WTC11 (cell line): ENCODE measurements around the gene PSME2. TPM values are rescaled to one million over a fixed set of nuclear protein-coding genes. Genes with fewer than 3 reads are reported as not detected.

Experiments used
- ATAC-seq: fragments of 200-7000 bp; cut with Tn5 transposase; 2 replicates; pipeline ENCODE4 v1.10.0; 2021; ENCODE audit warnings: mild to moderate bottlenecking, moderate library complexity
- CTCF ChIA-PET: fragments of 300-600 bp; sonication (Branson Sonifier 250); formaldehyde crosslinking; loops from one replicate; lab custom pipeline; 2021; ENCODE audit warnings: antibody characterized with exemption; lab: Charles Lee
- POLR2A ChIA-PET: fragments of 350-600 bp; sonication (Branson Sonifier 250); formaldehyde crosslinking; loops from one replicate; lab custom pipeline; 2021; ENCODE audit warnings: antibody characterized with exemption; lab: Charles Lee
- DNase-seq: peaks from one replicate; pipeline ENCODE4 v3.0.0; 2021; ENCODE audit warnings: low spot score
- H3K27ac Mint-ChIP-seq: 2 replicates; pipeline ENCODE4 v1.8.0; 2021; ENCODE audit warnings: mixed read lengths
- H3K27me3 Mint-ChIP-seq: 2 replicates; pipeline ENCODE4 v1.8.0; 2021; ENCODE audit warnings: low read depth, mild to moderate bottlenecking, moderate library complexity, mixed read lengths
- H3K36me3 Mint-ChIP-seq: 2 replicates; pipeline ENCODE4 v1.8.0; 2021; ENCODE audit warnings: mixed read lengths
- H3K4me1 Mint-ChIP-seq: 2 replicates; pipeline ENCODE4 v1.8.0; 2022; ENCODE audit warnings: mixed read lengths
- H3K4me3 Mint-ChIP-seq: 2 replicates; pipeline ENCODE4 v1.8.0; 2021; ENCODE audit warnings: mild to moderate bottlenecking, moderate library complexity, mixed read lengths
- H3K9me3 Mint-ChIP-seq: 2 replicates; pipeline ENCODE4 v1.8.0; 2021; ENCODE audit warnings: mixed read lengths
- ATF3 ChIP-seq: sonication (generic); formaldehyde crosslinking; conservative IDR thresholded peaks from 2 replicates; pipeline ENCODE4 v1.8.1; 2022; ENCODE audit warnings: mild to moderate bottlenecking, missing genetic modification reagents
- ATF6 ChIP-seq: sonication (generic); formaldehyde crosslinking; IDR thresholded peaks from 2 replicates; pipeline ENCODE4 v1.8.1; 2023; ENCODE audit warnings: mild to moderate bottlenecking, missing genetic modification reagents
- CREB1 ChIP-seq: sonication (generic); formaldehyde crosslinking; IDR thresholded peaks from 2 replicates; pipeline ENCODE4 v1.8.0; 2023; ENCODE audit warnings: mild to moderate bottlenecking, missing genetic modification reagents
- CREM ChIP-seq: sonication (generic); formaldehyde crosslinking; IDR thresholded peaks from 2 replicates; pipeline ENCODE4 v1.8.1; 2022; ENCODE audit warnings: mild to moderate bottlenecking, missing genetic modification reagents, moderate library complexity
- EMX1 ChIP-seq: fragments of 250-450 bp; sonication (Bioruptor Pico); IDR thresholded peaks from 2 replicates; pipeline ENCODE4 v1.8.0; 2021; ENCODE audit warnings: mild to moderate bottlenecking
- ETV6 ChIP-seq: sonication (generic); formaldehyde crosslinking; IDR thresholded peaks from 2 replicates; pipeline ENCODE4 v1.8.1; 2022; ENCODE audit warnings: mild to moderate bottlenecking, missing genetic modification reagents
- FOXK1 ChIP-seq: sonication (generic); formaldehyde crosslinking; IDR thresholded peaks from 2 replicates; pipeline ENCODE4 v1.8.0; 2022; ENCODE audit warnings: mild to moderate bottlenecking, moderate library complexity, missing genetic modification reagents
- KAT7 ChIP-seq: sonication (generic); formaldehyde crosslinking; IDR thresholded peaks from 2 replicates; pipeline ENCODE4 v1.8.1; 2023; ENCODE audit warnings: missing genetic modification reagents, mild to moderate bottlenecking, borderline replicate concordance
- MXD4 ChIP-seq: fragments of 250-450 bp; sonication (Bioruptor Pico); IDR thresholded peaks from 2 replicates; pipeline ENCODE4 v1.8.0; 2021; ENCODE audit warnings: mild to moderate bottlenecking, moderate library complexity, borderline replicate concordance
- NFE2L1 ChIP-seq: sonication (generic); formaldehyde crosslinking; IDR thresholded peaks from 2 replicates; pipeline ENCODE4 v1.8.1; 2023; ENCODE audit warnings: missing genetic modification reagents
- RELA ChIP-seq: sonication (generic); formaldehyde crosslinking; IDR thresholded peaks from 2 replicates; pipeline ENCODE4 v1.8.1; 2022; ENCODE audit warnings: missing genetic modification reagents, mild to moderate bottlenecking, borderline replicate concordance
- SMAD3 ChIP-seq: sonication (generic); formaldehyde crosslinking; IDR thresholded peaks from 2 replicates; pipeline ENCODE4 v1.8.0; 2022; ENCODE audit warnings: missing genetic modification reagents, mild to moderate bottlenecking, borderline replicate concordance
- SMAD4 ChIP-seq: sonication (generic); formaldehyde crosslinking; IDR thresholded peaks from 2 replicates; pipeline ENCODE4 v1.8.0; 2022; ENCODE audit warnings: mild to moderate bottlenecking, missing genetic modification reagents
- ZNF317 ChIP-seq: sonication (generic); formaldehyde crosslinking; IDR thresholded peaks from 2 replicates; pipeline ENCODE4 v1.8.1; 2023; ENCODE audit warnings: low read depth, mild to moderate bottlenecking, moderate library complexity, missing genetic modification reagents, borderline replicate concordance
- ZNF423 ChIP-seq: fragments of 250-450 bp; sonication (Bioruptor Pico); IDR thresholded peaks from 2 replicates; pipeline ENCODE4 v2.1.2; 2022; ENCODE audit warnings: mild to moderate bottlenecking, moderate library complexity
- total RNA-seq: library from RNA; stranded (reverse); gene quantifications from 3 replicates; pipeline ENCODE4 v1.2.3, GENCODE V29; 2021
- TF ChIP-seq, protein P1 (sequence below): fragments of 200-600 bp; IDR thresholded peaks from 2 replicates; pipeline ENCODE4 v1.8.0; 2022; ENCODE audit warnings: antibody characterized with exemption
- TF ChIP-seq, protein P2 (sequence below): fragments of 250-450 bp; sonication (Bioruptor Pico); IDR thresholded peaks from 2 replicates; pipeline ENCODE4 v1.9.0; 2021; ENCODE audit warnings: moderate library complexity, mild to moderate bottlenecking, inconsistent platforms, borderline replicate concordance
- TF ChIP-seq, protein P3 (sequence below): sonication (generic); formaldehyde crosslinking; IDR thresholded peaks from 2 replicates; pipeline ENCODE4 v1.8.0; 2023; ENCODE audit warnings: missing genetic modification reagents, mild to moderate bottlenecking, borderline replicate concordance
- TF ChIP-seq, protein P4 (sequence below): sonication (generic); formaldehyde crosslinking; IDR thresholded peaks from 2 replicates; pipeline ENCODE4 v1.8.1; 2023; ENCODE audit warnings: mild to moderate bottlenecking, missing genetic modification reagents

The PSME2 gene
- total RNA-seq, 1 experiment from 2014 or later, result 103 TPM

GRCh38 chr14:24122416-24122815 lies 24.0 kb downstream of the PSME2 start:
- Mint-ChIP-seq H3K9me3 (no peaks in the 10 kb centered on the region), H3K36me3 (peaks cover 47% of the 10 kb centered on the region), H3K4me1 (no peaks in the 10 kb centered on the region), H3K27ac (no peak overlapping the region), H3K4me3 (no peak overlapping the region), H3K27me3 (no peaks in the 10 kb centered on the region)
- TF ChIP-seq SMAD4 (no peak), NFE2L1 (CRISPR knock-in tag) (no peak), MXD4 (CRISPR knock-in tag) (no peak), CREM (CRISPR knock-in tag) (no peak), SMAD3 (CRISPR knock-in tag) (no peak), ETV6 (CRISPR knock-in tag) (no peak), CREB1 (CRISPR knock-in tag) (no peak), ATF6 (CRISPR knock-in tag) (no peak), RELA (CRISPR knock-in tag) (no peak), FOXK1 (no peak), KAT7 (CRISPR knock-in tag) (no peak), ZNF423 (CRISPR knock-in tag) (no peak), ATF3 (CRISPR knock-in tag) (no peak), EMX1 (CRISPR knock-in tag) (no peak), ZNF317 (CRISPR knock-in tag) (no peak)
- TF ChIP-seq, protein P1, sequence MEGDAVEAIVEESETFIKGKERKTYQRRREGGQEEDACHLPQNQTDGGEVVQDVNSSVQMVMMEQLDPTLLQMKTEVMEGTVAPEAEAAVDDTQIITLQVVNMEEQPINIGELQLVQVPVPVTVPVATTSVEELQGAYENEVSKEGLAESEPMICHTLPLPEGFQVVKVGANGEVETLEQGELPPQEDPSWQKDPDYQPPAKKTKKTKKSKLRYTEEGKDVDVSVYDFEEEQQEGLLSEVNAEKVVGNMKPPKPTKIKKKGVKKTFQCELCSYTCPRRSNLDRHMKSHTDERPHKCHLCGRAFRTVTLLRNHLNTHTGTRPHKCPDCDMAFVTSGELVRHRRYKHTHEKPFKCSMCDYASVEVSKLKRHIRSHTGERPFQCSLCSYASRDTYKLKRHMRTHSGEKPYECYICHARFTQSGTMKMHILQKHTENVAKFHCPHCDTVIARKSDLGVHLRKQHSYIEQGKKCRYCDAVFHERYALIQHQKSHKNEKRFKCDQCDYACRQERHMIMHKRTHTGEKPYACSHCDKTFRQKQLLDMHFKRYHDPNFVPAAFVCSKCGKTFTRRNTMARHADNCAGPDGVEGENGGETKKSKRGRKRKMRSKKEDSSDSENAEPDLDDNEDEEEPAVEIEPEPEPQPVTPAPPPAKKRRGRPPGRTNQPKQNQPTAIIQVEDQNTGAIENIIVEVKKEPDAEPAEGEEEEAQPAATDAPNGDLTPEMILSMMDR, result no peak
- TF ChIP-seq, protein P2, sequence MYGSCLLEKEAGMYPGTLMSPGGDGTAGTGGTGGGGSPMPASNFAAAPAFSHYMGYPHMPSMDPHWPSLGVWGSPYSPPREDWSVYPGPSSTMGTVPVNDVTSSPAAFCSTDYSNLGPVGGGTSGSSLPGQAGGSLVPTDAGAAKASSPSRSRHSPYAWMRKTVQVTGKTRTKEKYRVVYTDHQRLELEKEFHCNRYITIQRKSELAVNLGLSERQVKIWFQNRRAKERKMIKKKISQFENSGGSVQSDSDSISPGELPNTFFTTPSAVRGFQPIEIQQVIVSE, result no peak
- TF ChIP-seq, protein P3, sequence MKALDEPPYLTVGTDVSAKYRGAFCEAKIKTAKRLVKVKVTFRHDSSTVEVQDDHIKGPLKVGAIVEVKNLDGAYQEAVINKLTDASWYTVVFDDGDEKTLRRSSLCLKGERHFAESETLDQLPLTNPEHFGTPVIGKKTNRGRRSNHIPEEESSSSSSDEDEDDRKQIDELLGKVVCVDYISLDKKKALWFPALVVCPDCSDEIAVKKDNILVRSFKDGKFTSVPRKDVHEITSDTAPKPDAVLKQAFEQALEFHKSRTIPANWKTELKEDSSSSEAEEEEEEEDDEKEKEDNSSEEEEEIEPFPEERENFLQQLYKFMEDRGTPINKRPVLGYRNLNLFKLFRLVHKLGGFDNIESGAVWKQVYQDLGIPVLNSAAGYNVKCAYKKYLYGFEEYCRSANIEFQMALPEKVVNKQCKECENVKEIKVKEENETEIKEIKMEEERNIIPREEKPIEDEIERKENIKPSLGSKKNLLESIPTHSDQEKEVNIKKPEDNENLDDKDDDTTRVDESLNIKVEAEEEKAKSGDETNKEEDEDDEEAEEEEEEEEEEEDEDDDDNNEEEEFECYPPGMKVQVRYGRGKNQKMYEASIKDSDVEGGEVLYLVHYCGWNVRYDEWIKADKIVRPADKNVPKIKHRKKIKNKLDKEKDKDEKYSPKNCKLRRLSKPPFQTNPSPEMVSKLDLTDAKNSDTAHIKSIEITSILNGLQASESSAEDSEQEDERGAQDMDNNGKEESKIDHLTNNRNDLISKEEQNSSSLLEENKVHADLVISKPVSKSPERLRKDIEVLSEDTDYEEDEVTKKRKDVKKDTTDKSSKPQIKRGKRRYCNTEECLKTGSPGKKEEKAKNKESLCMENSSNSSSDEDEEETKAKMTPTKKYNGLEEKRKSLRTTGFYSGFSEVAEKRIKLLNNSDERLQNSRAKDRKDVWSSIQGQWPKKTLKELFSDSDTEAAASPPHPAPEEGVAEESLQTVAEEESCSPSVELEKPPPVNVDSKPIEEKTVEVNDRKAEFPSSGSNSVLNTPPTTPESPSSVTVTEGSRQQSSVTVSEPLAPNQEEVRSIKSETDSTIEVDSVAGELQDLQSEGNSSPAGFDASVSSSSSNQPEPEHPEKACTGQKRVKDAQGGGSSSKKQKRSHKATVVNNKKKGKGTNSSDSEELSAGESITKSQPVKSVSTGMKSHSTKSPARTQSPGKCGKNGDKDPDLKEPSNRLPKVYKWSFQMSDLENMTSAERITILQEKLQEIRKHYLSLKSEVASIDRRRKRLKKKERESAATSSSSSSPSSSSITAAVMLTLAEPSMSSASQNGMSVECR (CRISPR knock-in tag), result no peak
- TF ChIP-seq, protein P4, sequence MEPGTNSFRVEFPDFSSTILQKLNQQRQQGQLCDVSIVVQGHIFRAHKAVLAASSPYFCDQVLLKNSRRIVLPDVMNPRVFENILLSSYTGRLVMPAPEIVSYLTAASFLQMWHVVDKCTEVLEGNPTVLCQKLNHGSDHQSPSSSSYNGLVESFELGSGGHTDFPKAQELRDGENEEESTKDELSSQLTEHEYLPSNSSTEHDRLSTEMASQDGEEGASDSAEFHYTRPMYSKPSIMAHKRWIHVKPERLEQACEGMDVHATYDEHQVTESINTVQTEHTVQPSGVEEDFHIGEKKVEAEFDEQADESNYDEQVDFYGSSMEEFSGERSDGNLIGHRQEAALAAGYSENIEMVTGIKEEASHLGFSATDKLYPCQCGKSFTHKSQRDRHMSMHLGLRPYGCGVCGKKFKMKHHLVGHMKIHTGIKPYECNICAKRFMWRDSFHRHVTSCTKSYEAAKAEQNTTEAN (CRISPR knock-in tag), result no peak
- ChIA-PET POLR2A (interaction anchor here (0.6 to 2.6 kb wide), 3 partner anchors 8 to 77 kb away, joined by 5 to 10 read pairs (median 7); partner anchors contain the start of genes DCAF11, NRL and PSME1), CTCF (interaction anchor here (0.6 to 1.3 kb wide), 4 partner anchors 8 to 139 kb away, joined by 3 to 5 read pairs (median 4); no protein-coding TSS in a partner anchor)
- ATAC-seq, result no peak
- DNase-seq, result no peak
